SK-N-SH (cell line): Measurements from ENCODE around the gene ARFRP1. TPM values are rescaled to one million over a fixed set of nuclear protein-coding genes. Genes with fewer than 3 reads are reported as not detected.

Experiments used
- CTCF ChIA-PET: fragments of 300-600, 350-600 bp; formaldehyde crosslinking; extraction: SDS; loops from one replicate; lab custom pipeline; 2021; lab: Yijun Ruan, JAX
- POLR2A ChIA-PET: fragments of 350-600 bp; sonication (Branson Sonifier 250); formaldehyde crosslinking; extraction: SDS; loops from one replicate; lab custom pipeline; 2020; ENCODE audit warnings: antibody characterized with exemption, inconsistent platforms; lab: Yijun Ruan, JAX
- DNase-seq: peaks from one replicate; pipeline ENCODE4 v3.0.0; 2012
- H2AFZ ChIP-seq: fragments of 200-600 bp; sonication (generic); 2 replicates; pipeline ENCODE4 v1.8.1; 2016; ENCODE audit warnings: antibody characterized with exemption, mild to moderate bottlenecking, low read depth
- H3F3A ChIP-seq: fragments of 200-600 bp; sonication (generic); replicated peaks from 2 replicates; pipeline ENCODE3; 2016; ENCODE audit warnings: antibody characterized with exemption, mild to moderate bottlenecking; ENCODE audit not compliant: insufficient read depth
- H3K27ac ChIP-seq, 2 experiments: fragments of 200-500 bp in 1 of 2; fragments of 200-600 bp in 1 of 2; sonication (Bioruptor generic) in 1 of 2; sonication (generic), shearing (Covaris generic) in 1 of 2; 2 replicates each; pipeline versions ENCODE4 v1.5.1 to v1.6.1; 2014 to 2016; ENCODE audit warnings: low read depth in 2 of 2, inconsistent platforms in 1 of 2, low read length in 1 of 2, mild to moderate bottlenecking in 1 of 2, mixed read lengths in 1 of 2
- H3K27me3 ChIP-seq: fragments of 200-600 bp; sonication (generic), shearing (Covaris generic); 2 replicates; pipeline ENCODE4 v1.6.1; 2016; ENCODE audit warnings: mixed run types; ENCODE audit not compliant: insufficient read depth
- H3K36me3 ChIP-seq, 2 experiments: fragments of 200-500 bp in 1 of 2; fragments of 200-600 bp in 1 of 2; sonication (Bioruptor generic) in 1 of 2; sonication (generic) in 1 of 2; replicated peaks in 1 of 2; 2 replicates each; pipeline versions ENCODE3 to v1.5.1; 2014 to 2016; ENCODE audit warnings: low read length in 1 of 2, mild to moderate bottlenecking in 1 of 2; ENCODE audit not compliant: insufficient read depth in 2 of 2, control insufficient read depth in 1 of 2
- H3K4me1 ChIP-seq, 2 experiments: fragments of 200-500 bp in 1 of 2; fragments of 200-600 bp in 1 of 2; sonication (Bioruptor generic) in 1 of 2; sonication (generic), shearing (Covaris generic) in 1 of 2; 2 replicates each; pipeline versions ENCODE4 v1.5.1 to v1.6.1; 2014 to 2016; ENCODE audit warnings: low read depth in 1 of 2, low read length in 1 of 2, mixed run types in 1 of 2; ENCODE audit not compliant: insufficient read depth in 2 of 2, control insufficient read depth in 1 of 2
- H3K4me2 ChIP-seq: fragments of 200-600 bp; sonication (generic), shearing (Covaris generic); 2 replicates; pipeline ENCODE4 v1.6.1; 2017; ENCODE audit warnings: mixed run types
- H3K4me3 ChIP-seq, 2 experiments: fragments of 200-500 bp in 1 of 2; fragments of 200-600 bp in 1 of 2; sonication (Bioruptor generic) in 1 of 2; sonication (generic), shearing (Covaris generic) in 1 of 2; 2 replicates each; pipeline versions ENCODE4 v1.5.1 to v1.8.1; 2014 to 2016; ENCODE audit warnings: low read depth in 2 of 2, inconsistent platforms in 1 of 2, low read length in 1 of 2, mild to moderate bottlenecking in 1 of 2, mixed read lengths in 1 of 2, moderate library complexity in 1 of 2
- H3K79me2 ChIP-seq: fragments of 200-600 bp; sonication (generic); 2 replicates; pipeline ENCODE4 v1.8.1; 2017; ENCODE audit warnings: mild to moderate bottlenecking; ENCODE audit not compliant: insufficient read depth
- H3K9ac ChIP-seq: fragments of 200-600 bp; sonication (generic); 2 replicates; pipeline ENCODE4 v1.6.1; 2017; ENCODE audit warnings: mixed run types
- H3K9me2 ChIP-seq: fragments of 200-600 bp; sonication (generic); 2 replicates; pipeline ENCODE4 v1.6.1; 2017; ENCODE audit warnings: mixed run types
- H3K9me3 ChIP-seq: fragments of 200-600 bp; sonication (generic); 2 replicates; pipeline ENCODE4 v1.6.1; 2017; ENCODE audit warnings: mixed run types, mild to moderate bottlenecking, moderate library complexity
- H4K20me1 ChIP-seq: fragments of 200-600 bp; sonication (generic); 2 replicates; pipeline ENCODE4 v1.6.1; 2017; ENCODE audit warnings: mild to moderate bottlenecking, mixed run types; ENCODE audit not compliant: insufficient read depth
- CTCF ChIP-seq: fragments of 200-600 bp; sonication (generic); IDR thresholded peaks from 2 replicates; pipeline ENCODE4 v1.6.1; 2017; ENCODE audit warnings: antibody characterized with exemption, mild to moderate bottlenecking, moderate library complexity
- EP300 ChIP-seq, 2 experiments: IDR thresholded peaks; 2 replicates each; pipeline versions ENCODE4 v1.4.0 to v1.6.1; 2012; ENCODE audit warnings: borderline replicate concordance in 1 of 2, low read depth in 1 of 2, low read length in 1 of 2
- FOSL2 ChIP-seq: IDR thresholded peaks from 2 replicates; pipeline ENCODE4 v1.4.0; 2012; ENCODE audit warnings: low read depth, mild to moderate bottlenecking, moderate library complexity, borderline replicate concordance
- FOXM1 ChIP-seq: IDR thresholded peaks from 2 replicates; pipeline ENCODE4 v1.4.0; 2012; ENCODE audit warnings: low read depth, mild to moderate bottlenecking
- JUND ChIP-seq: IDR thresholded peaks from 2 replicates; pipeline ENCODE4 v1.4.0; 2012
- NFIC ChIP-seq: IDR thresholded peaks from 2 replicates; pipeline ENCODE4 v1.4.0; 2012; ENCODE audit warnings: borderline replicate concordance
- PBX3 ChIP-seq: IDR thresholded peaks from 2 replicates; pipeline ENCODE4; 2012
- RAD21 ChIP-seq: IDR thresholded peaks from 2 replicates; pipeline ENCODE4 v1.6.1; 2012; ENCODE audit warnings: mild to moderate bottlenecking, low read length
- RCOR1 ChIP-seq: fragments of 150-350 bp; IDR thresholded peaks from 2 replicates; pipeline ENCODE4 v1.6.1; 2017; ENCODE audit warnings: antibody characterized with exemption, low read length
- RFX5 ChIP-seq: IDR thresholded peaks from 2 replicates; pipeline ENCODE4 v1.6.1; 2012; ENCODE audit warnings: mild to moderate bottlenecking, improper control_type of control experiment, low read length
- SIN3A ChIP-seq: IDR thresholded peaks from 2 replicates; pipeline ENCODE4 v1.6.1; 2012; ENCODE audit warnings: low read depth, mild to moderate bottlenecking, low read length, moderate library complexity, borderline replicate concordance
- TCF12 ChIP-seq: IDR thresholded peaks from 2 replicates; pipeline ENCODE4 v1.4.0; 2012
- TEAD4 ChIP-seq: IDR thresholded peaks from 2 replicates; pipeline ENCODE4 v1.4.0; 2012; ENCODE audit warnings: mild to moderate bottlenecking, borderline replicate concordance; ENCODE audit not compliant: insufficient read depth
- YY1 ChIP-seq: IDR thresholded peaks from 2 replicates; pipeline ENCODE4 v1.4.0; 2012; ENCODE audit warnings: low read depth, mild to moderate bottlenecking
- whole genome bisulfite sequencing: methylation state at CpG from one replicate; pipeline ENCODE4 v1.1.6; 2017; ENCODE audit warnings: low lambda C conversion rate; 5-methylcytosine and 5-hydroxymethylcytosine counted together
- polyA plus RNA-seq, 3 experiments: library from polyadenylated mRNA; depleted of rRNA; stranded (reverse); fragments of >200 nt; gene quantifications; 2 replicates each; pipeline ENCODE4 v1.2.3, GENCODE V29; 2012

The ARFRP1 gene
- polyA plus RNA-seq, 1 of the 3 experiments (the other 2 are of a cell fraction), result 72.8 TPM

GRCh38 chr20:63695424-63696305 is 12.1 kb downstream of the ARFRP1 start (continued):
- TF ChIP-seq CTCF (no peak), FOSL2 (no peak), PBX3 (no peak)

GRCh38 chr20:63694584-63695423 is 13.0 kb downstream of the ARFRP1 start:
- peak; percentile 39 for DNase-seq
- H3K9ac ChIP-seq, result no peak overlapping the region
- H3F3A ChIP-seq, result no peaks in the 10 kb centered on the region
- ChIA-PET POLR2A (interaction anchor here (1.1 kb wide), 1 partner anchor 33 kb away, joined by 4 read pairs; no protein-coding TSS in a partner anchor), CTCF (interaction anchor here (0.7 to 1.1 kb wide), 2 partner anchors 12 to 81 kb away, joined by 3 read pairs; no protein-coding TSS in a partner anchor)
- H3K79me2 ChIP-seq, result no peaks in the 10 kb centered on the region
- H3K9me3 ChIP-seq, result no peaks in the 10 kb centered on the region
- peaks cover 0 to 9% of the 10 kb centered on the region in 2 experiments for H3K36me3 ChIP-seq
- H3K4me3 ChIP-seq, result no peak overlapping the region
- H3K27ac ChIP-seq, result no peak overlapping the region; a peak in 1 of 4 replicates
- TF ChIP-seq FOXM1 (no peak), YY1 (no peak), SIN3A (no peak), RAD21 (no peak), TCF12 (no peak), EP300 (IDR thresholded peaks at IDR 0.05; ENCODE audit: borderline replicate concordance in 1 of 2, low read depth in 1 of 2, low read length in 1 of 2) (no peak), JUND (no peak), RFX5 (no peak), CTCF (no peak), TEAD4 (no peak), NFIC (no peak), RCOR1 (no peak), FOSL2 (no peak)
- 100% methylated on average over 3 of the region's 37 CpGs for WGBS
- H3K4me2 ChIP-seq, result no peak overlapping the region
- peaks cover 19 to 20% of the 10 kb centered on the region in 2 experiments; a peak in 3 of 4 replicates for H3K4me1 ChIP-seq
- H3K27me3 ChIP-seq, result no peaks in the 10 kb centered on the region
- H3K9me2 ChIP-seq, result no peaks in the 10 kb centered on the region
- H4K20me1 ChIP-seq, result no peaks in the 10 kb centered on the region
- no peak overlapping the region for H2AFZ ChIP-seq
